Glutamatergic neuron (in vitro differentiated cells): ENCODE data around the gene PRDM16. TPM values are rescaled to one million over a fixed set of nuclear protein-coding genes. Genes with fewer than 3 reads are reported as not detected.

Experiments
- DNase-seq: peaks from one replicate; pipeline ENCODE4 v3.0.0; 2022
- H3K27ac Mint-ChIP-seq: one replicate; pipeline ENCODE4 v1.8.0; 2020; ENCODE audit warnings: mild to moderate bottlenecking, mixed read lengths, inconsistent platforms; ENCODE audit not compliant: unreplicated experiment
- H3K27me3 Mint-ChIP-seq: one replicate; pipeline ENCODE4 v1.8.0; 2020; ENCODE audit warnings: mild to moderate bottlenecking, moderate library complexity, mixed read lengths, inconsistent platforms; ENCODE audit not compliant: unreplicated experiment
- H3K36me3 Mint-ChIP-seq: one replicate; pipeline ENCODE4 v1.8.0; 2020; ENCODE audit warnings: mild to moderate bottlenecking, mixed read lengths, inconsistent platforms; ENCODE audit not compliant: unreplicated experiment
- H3K4me1 Mint-ChIP-seq: one replicate; pipeline ENCODE4 v1.8.0; 2020; ENCODE audit warnings: mild to moderate bottlenecking, low read depth, mixed read lengths, inconsistent platforms; ENCODE audit not compliant: unreplicated experiment
- H3K4me3 Mint-ChIP-seq: one replicate; pipeline ENCODE4 v1.8.0; 2020; ENCODE audit warnings: mild to moderate bottlenecking, mixed read lengths, inconsistent platforms; ENCODE audit not compliant: unreplicated experiment
- H3K9me3 Mint-ChIP-seq: one replicate; pipeline ENCODE4 v1.8.0; 2020; ENCODE audit warnings: mild to moderate bottlenecking, moderate library complexity, mixed read lengths, inconsistent platforms; ENCODE audit not compliant: unreplicated experiment
- CTCF ChIP-seq: fragments of 200-600 bp; sonication (generic); IDR thresholded peaks from one replicate; pipeline ENCODE4 v1.5.0; 2021; ENCODE audit not compliant: partially characterized antibody, unreplicated experiment
- total RNA-seq: library from RNA; stranded (reverse); fragmentation: NEBNext Ultra II Directional; extraction: Animal tissue kit (Norgen Biotek cat#: 25700); gene quantifications from one replicate; pipeline ENCODE4 v1.2.1, GENCODE V29; 2021; ENCODE audit not compliant: unreplicated experiment

Gene PRDM16
- total RNA-seq, 1 donor from 2014 or later: 0.07 TPM

DNA sequence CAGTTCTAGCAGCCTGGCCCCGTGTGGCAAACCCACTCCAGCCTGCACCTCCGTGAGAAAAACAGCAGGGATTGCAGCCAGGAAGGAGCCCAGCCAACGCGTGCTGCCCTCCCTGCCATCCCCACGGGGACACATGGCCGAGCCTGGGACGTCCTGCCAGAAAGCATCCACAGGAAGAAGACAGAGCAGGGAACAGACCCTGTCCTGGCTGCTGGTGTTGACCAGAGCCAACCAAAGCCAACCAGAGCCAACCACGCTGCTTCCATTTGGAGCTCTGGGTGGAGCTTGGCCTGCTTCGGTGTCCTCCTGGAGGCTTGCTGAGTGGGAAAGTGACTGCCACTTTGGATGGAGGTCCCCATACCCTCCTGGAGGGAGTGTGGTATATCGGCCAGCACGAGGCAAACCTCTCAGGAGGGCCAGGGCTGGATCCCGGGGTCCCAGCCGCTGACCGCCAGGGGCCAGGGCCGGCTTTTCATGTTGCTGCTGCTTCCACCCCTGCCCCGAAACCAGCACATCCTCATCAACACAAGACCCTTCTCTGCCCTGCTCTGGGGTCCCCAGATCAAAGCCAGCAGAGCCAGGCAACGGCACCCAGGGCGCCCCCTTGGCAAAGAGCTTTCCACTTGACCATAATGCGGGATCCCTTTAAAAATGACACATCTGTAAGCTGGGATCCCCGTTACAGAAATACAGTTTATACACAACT is 304.9 kb downstream of the PRDM16 start:
- H3K4me1 Mint-ChIP-seq: no peaks in the 10 kb centered on the region
- H3K27ac Mint-ChIP-seq: no peak overlapping the region
- DNase-seq: no peak
- H3K9me3 Mint-ChIP-seq: peaks cover 8% of the 10 kb centered on the region
- H3K27me3 Mint-ChIP-seq: peaks cover 10% of the 10 kb centered on the region
- TF ChIP-seq CTCF: no peak
- H3K36me3 Mint-ChIP-seq: peaks cover 6% of the 10 kb centered on the region
- no peak overlapping the region for H3K4me3 Mint-ChIP-seq

GRCh38 chr1:3375245-3375644 is 306.2 kb downstream of the PRDM16 start:
- H3K4me1 Mint-ChIP-seq: no peaks in the 10 kb centered on the region
- H3K4me3 Mint-ChIP-seq: no peak overlapping the region
- TF ChIP-seq CTCF: no peak
- H3K27me3 Mint-ChIP-seq: peaks cover 10% of the 10 kb centered on the region
- peaks cover 6% of the 10 kb centered on the region for H3K9me3 Mint-ChIP-seq
- no peak overlapping the region for H3K27ac Mint-ChIP-seq
- DNase-seq: no peak
- H3K36me3 Mint-ChIP-seq: peaks cover 6% of the 10 kb centered on the region

- Mint-ChIP-seq H3K4me3 (no peak overlapping the region), H3K27ac (no peak overlapping the region)
Measured at GRCh38 chr1:3377166-3377565, 308.2 kb downstream of the PRDM16 start.

DNA sequence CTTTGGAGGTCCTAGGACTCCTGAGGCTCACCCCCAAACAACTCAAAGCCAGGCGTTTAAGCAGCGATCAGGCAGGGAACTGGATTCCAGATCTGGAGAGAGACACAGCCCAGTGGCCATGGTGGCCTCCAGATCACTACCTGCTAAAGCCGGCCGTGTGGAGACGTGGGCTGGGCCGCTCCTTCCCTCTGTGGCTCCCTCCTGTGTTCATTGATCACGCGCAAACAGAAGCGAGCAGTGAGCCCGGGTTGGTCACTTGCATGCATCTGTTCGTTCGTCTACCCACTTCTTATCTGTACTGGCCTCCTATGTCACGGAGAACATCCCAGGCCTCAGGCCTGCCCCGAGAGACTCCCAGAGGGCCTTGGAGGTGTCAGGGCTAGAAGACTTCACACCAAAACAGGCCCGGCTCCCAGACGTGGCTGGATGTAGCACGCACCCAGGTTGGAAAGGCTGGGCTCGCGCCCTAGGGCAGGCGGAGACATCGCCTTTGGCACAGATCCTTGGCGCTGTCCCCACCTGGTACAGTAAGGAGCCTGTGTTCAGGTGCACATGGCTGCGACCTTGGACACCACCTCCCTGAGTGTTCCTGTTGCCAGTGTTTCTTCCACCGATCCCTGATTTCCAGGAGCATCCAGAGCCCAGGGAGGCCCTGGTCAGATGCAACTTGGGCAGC is 308.7 kb downstream of the PRDM16 start:
- no peak for TF ChIP-seq CTCF
- Mint-ChIP-seq H3K4me3 (no peak overlapping the region), H3K36me3 (no peaks in the 10 kb centered on the region), H3K27me3 (peaks cover 5% of the 10 kb centered on the region), H3K4me1 (no peaks in the 10 kb centered on the region), H3K27ac (no peak overlapping the region), H3K9me3 (peaks cover 4% of the 10 kb centered on the region)
- DNase-seq: no peak

More at GRCh38 chr1:3377166-3377565, 308.2 kb downstream of the PRDM16 start:
- Mint-ChIP-seq H3K36me3 (no peaks in the 10 kb centered on the region), H3K27me3 (peaks cover 5% of the 10 kb centered on the region), H3K9me3 (peaks cover 4% of the 10 kb centered on the region), H3K4me1 (no peaks in the 10 kb centered on the region)
- TF ChIP-seq CTCF: no peak
- DNase-seq: no peak
